Measurements from ENCODE around the gene IL21R. TPM values are rescaled to one million over a fixed set of nuclear protein-coding genes. Genes with fewer than 3 reads are reported as not detected.

The IL21R gene
- total and polyA plus RNA-seq, 10 of the 15 experiments (the other 5 are each of a cell fraction or from before 2014, with no cell fraction given) = 5.3 to 138 (median 82.5) TPM

GRCh38 chr16:27426423-27427408, 24.7 kb downstream of the IL21R start:
- H3K9ac ChIP-seq (ENCODE audit: control insufficient read depth, insufficient read depth, low read length) = peak overlapping the region; percentile 73
- H3K4me1 ChIP-seq (ENCODE audit: control insufficient read depth, insufficient read depth, low read length) = peaks cover 81% of the 10 kb centered on the region
- ChIA-PET SMC1A (ENCODE audit: uncharacterized antibody, unreplicated experiment) (interaction anchor here (1.0 to 11.7 kb wide), 15 partner anchors 9 to 227 kb away, joined by 4 to 161 read pairs (median 8); partner anchors contain the start of gene IL21R), POLR2A (interaction anchor here (0.6 to 4.1 kb wide), 17 partner anchors 16 to 227 kb away, joined by 3 to 35 read pairs (median 4); partner anchors contain the start of gene IL21R), RAD21 (ENCODE audit: unreplicated experiment) (interaction anchor here (0.6 to 4.3 kb wide), 13 partner anchors 16 to 247 kb away, joined by 3 to 106 read pairs (median 6); partner anchors contain the start of genes IL21R and KDM8), CTCF (interaction anchor here (0.7 to 6.7 kb wide), 15 partner anchors 11 to 247 kb away, joined by 3 to 113 read pairs (median 6); partner anchors contain the start of genes IL21R and KDM8)
- FAIRE-seq (peak; percentile 84), ATAC-seq (peak; percentile 89), DNase-seq (ENCODE audit: low read depth, low spot score) (peak; percentile 93)
- WGBS (ENCODE audit: insufficient coverage, insufficient replicate concordance, low lambda C conversion rate, missing lambda C conversion rate) = 0% methylated on average over 7 of the region's 7 CpGs
- BruUV-seq (replicated peaks) = no TSS peak
- H4K20me1 ChIP-seq (ENCODE audit: control insufficient read depth, insufficient read depth) = no peaks in the 10 kb centered on the region
- in situ Hi-C loops (cut with MboI) (no loop called here), intact Hi-C loops (cut with micrococcal nuclease; ENCODE audit: unreplicated experiment) (loop anchor here (1.0 to 2.0 kb wide), 2 partner anchors 22 to 52 kb away; no protein-coding TSS in a partner anchor)
- no peak overlapping the region for H2AFZ ChIP-seq (ENCODE audit: control insufficient read depth, low read depth, low read length)
- H3K27ac ChIP-seq (ENCODE audit: control insufficient read depth, insufficient read depth) = peak overlapping the region; percentile 88
- H3K79me2 ChIP-seq (ENCODE audit: control insufficient read depth, insufficient read depth, low read length) = peaks cover 96% of the 10 kb centered on the region
- H3K36me3 ChIP-seq (ENCODE audit: control insufficient read depth in 2 of 2, insufficient read depth in 2 of 2, low read length in 1 of 2) = peaks cover 15 to 41% of the 10 kb centered on the region in 2 experiments
- peak overlapping the region; percentile 71 for H3K4me2 ChIP-seq (ENCODE audit: control insufficient read depth, insufficient read depth)
- peaks cover 21% of the 10 kb centered on the region for H3K9me3 ChIP-seq (replicated peaks; ENCODE audit: control insufficient read depth, insufficient read depth, low read length)
- no peaks in the 10 kb centered on the region for H3K27me3 ChIP-seq (replicated peaks in 1 of 2; ENCODE audit: control insufficient read depth in 2 of 2, insufficient read depth in 2 of 2, low read length in 1 of 2)
- H3K4me3 ChIP-seq = peak overlapping the region; percentile 66
- TF ChIP-seq RAD51 (IDR thresholded peaks at IDR 0.05) (peak; percentile 50; the same call in 1 of the 2 replicates), PAX5 (IDR thresholded peaks at IDR 0.05; ENCODE audit: borderline replicate concordance, low read depth, low read length) (peak; percentile 99), JUNB (IDR thresholded peaks at IDR 0.05) (peak; percentile 71), STAT3 (IDR thresholded peaks at IDR 0.05; ENCODE audit: low read depth, low read length) (0 out of 2 replicates have a peak, but pooled peaks have one; percentile 47), TBL1XR1 (IDR thresholded peaks at IDR 0.05; ENCODE audit: low read depth, low read length) (no peak), TCF3 (IDR thresholded peaks at IDR 0.05; ENCODE audit: borderline replicate concordance, insufficient read depth, low read depth, low read length) (peak; percentile 97), KLF5 (IDR thresholded peaks at IDR 0.05; ENCODE audit: partially characterized antibody) (peak; percentile 14), CTCF (IDR thresholded peaks at IDR 0.05 in 2 of 3, conservative IDR thresholded peaks at IDR 0.05 in 1 of 3; ENCODE audit: control insufficient read depth in 2 of 3, extremely low read depth in 1 of 3, insufficient read depth in 1 of 3, low read depth in 3 of 3, low read length in 3 of 3) (peak in 2 of 3 experiments; percentile 22 to 42; a peak in 1 of 6 replicates), BHLHE40 (IDR thresholded peaks at IDR 0.05; ENCODE audit: borderline replicate concordance in 1 of 2, low read depth in 2 of 2, low read length in 1 of 2) (peak; percentile 92 to 96), EED (IDR thresholded peaks at IDR 0.05; ENCODE audit: low read depth) (peak; percentile 97), PML (IDR thresholded peaks at IDR 0.05; ENCODE audit: low read length) (peak; percentile 25), RUNX3 (IDR thresholded peaks at IDR 0.05; ENCODE audit: low read length) (peak; percentile 77), E2F8 (IDR thresholded peaks at IDR 0.05; ENCODE audit: low read depth, partially characterized antibody) (peak; percentile 40), JUND (IDR thresholded peaks at IDR 0.05; ENCODE audit: low read depth, low read length) (peak; percentile 42; the same call in 1 of the 2 replicates), BCL11A (IDR thresholded peaks at IDR 0.05; ENCODE audit: low read depth, low read length) (peak; percentile 78), BACH1 (IDR thresholded peaks at IDR 0.05; ENCODE audit: borderline replicate concordance) (peak; percentile 84), CBX5 (IDR thresholded peaks at IDR 0.05; ENCODE audit: low read depth) (peak; percentile 60; the same call in 1 of the 2 replicates)
